GM04503 (cell line): ENCODE results near the gene MED20.

Source experiments
- DNase-seq: peaks from one replicate; pipeline ENCODE4 v3.0.0-alpha.2; 2012; ENCODE audit warnings: low read depth

The MED20 gene

DNA sequence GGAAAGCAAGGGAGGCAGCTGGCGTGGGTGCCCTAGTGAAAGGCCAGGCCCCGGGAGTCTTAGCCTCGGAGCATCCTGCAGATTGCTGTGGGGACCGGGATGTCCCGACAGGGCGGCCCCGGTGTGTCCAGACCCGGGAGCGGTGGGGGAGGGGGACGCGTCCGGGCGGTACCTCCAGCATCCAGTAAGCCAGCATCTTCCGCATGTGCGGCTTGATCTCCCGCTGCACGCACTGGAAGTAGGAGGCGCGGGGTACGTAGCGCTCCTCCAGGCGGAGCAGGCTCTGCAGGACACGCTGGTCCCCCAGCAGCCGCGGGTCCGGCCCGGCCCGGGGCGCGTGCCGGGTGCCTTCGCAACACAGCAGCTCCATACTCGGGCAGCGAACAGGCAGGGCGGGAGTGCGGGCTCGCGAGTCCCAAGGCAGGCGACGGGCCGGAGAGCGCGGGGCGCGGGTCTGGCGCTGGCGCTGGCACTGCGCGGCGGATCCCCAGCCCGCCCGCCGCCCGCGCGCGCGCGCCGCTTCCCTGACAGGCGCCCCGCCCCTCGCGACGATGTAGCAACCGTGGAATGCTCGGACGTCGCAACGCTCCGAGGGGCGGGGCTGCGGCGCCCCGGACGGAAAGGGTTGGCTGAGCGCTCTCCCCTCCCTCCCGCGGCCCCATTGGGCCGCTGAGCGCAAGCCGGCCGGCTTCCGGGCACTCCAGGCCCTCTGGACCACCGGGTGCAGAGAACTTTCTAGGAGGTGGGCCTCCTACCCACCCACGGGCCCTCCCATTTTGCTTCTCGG lies 20.5 kb upstream of the MED20 start, which contains the start of gene CCND3:
Gene CCND3 (minus strand): TSS at position 529 of the 787 bp plus-strand sequence. CDS start 159 bp downstream, at position 370.
- DNase-seq: peak; percentile 62

DNA sequence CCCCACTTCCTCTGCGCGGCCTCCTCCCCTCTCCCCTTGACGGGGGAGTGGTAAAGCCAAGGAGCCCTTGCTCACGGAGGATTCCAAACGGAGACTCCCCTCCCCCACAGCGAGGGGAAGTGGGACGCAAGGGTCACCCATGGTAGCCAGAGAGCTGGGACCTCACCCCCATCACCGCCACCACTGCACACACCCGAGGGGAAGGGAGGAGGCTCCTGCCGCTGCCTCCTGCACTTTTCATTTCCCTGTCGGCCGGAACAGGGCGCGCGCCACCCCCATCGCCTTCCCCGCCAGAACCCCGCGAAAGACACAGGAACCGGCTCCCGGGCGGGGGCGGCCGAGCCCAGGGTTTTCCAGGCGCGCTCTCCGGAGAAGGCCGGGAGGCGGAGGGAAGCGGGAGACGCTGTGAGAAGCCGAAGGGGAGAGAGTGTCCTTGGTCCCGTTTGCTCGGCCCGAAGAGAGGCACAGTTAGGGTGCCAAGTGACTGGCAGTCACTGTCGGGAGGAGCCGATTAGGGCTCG lies 19.9 kb upstream of the MED20 start:
- DNase-seq: no peak

DNA sequence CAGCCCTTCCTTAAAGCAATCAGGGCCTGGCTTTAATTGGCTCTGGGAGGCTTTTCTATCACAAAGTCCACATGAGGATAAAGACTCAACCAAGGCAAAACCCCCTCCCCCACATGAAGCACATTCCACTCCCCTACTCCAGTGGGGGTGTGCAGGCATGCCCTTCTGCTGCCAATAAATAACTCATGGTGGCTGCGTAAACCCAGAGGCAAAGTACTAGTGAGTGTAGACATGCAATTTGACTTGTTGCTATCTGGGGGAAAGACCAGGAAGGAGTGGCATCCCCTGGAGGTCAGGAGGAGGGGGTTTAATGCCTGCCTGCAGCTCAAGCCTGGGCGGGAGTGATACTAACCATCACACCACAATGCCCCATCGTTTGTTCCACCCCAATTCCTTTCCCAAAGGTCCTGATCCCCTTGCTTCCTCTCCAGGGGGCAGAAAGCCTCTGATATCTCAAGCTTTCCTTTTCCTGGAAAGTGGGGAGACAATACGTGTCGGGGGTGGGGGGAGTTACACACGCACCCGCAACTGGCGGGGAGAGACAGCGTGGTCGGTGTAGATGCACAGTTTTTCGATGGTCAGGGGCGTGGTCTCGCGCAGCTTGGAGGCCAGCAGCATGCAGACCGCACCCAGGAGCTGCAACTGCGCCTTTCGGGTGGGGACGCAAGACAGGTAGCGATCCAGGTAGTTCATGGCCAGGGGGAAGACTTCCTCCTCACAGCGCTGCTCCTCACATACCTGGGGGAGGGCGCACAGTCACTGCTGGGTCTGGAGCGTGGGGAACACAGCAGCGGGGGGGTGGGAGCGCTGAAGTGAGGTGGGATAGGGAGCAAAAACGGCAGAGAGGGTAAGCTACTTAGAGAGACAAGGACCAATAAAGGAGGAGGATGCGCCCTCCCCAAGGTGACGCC lies 19.2 kb upstream of the MED20 start:
- no peak for DNase-seq

DNA sequence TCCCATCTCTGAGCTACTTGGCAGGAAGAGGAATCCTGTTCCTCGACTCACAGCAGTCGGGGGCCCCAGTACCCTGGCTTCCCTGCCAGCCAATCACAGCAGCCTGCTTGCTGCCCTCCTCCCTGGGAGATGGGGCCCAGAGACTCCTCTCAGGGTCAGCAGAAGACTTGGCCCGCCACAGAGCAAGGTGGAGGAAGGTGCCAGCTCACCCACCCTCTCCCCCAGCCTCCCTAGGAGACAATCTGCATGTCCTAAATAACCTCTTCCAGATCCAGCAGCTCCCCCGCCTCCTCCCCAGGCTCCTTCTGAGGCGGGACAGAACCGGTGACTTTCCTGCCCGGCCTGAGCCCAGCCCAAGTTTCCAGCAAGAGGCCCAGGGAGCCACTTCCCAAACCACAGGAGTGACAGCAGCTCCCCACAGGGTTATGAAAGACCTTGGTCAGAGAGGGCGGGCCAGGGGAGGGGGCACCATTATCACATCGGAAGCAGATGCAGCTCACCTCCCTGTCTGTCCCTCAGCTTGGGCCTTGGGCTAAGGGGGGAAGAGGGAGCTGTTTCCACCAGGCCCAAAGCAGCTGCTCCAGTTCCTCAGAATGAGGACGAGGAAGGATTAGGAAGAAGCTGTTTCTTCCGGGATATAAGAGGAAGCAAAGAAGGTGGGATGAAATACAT lies 18.4 kb upstream of the MED20 start:
- DNase-seq: no peak

DNA sequence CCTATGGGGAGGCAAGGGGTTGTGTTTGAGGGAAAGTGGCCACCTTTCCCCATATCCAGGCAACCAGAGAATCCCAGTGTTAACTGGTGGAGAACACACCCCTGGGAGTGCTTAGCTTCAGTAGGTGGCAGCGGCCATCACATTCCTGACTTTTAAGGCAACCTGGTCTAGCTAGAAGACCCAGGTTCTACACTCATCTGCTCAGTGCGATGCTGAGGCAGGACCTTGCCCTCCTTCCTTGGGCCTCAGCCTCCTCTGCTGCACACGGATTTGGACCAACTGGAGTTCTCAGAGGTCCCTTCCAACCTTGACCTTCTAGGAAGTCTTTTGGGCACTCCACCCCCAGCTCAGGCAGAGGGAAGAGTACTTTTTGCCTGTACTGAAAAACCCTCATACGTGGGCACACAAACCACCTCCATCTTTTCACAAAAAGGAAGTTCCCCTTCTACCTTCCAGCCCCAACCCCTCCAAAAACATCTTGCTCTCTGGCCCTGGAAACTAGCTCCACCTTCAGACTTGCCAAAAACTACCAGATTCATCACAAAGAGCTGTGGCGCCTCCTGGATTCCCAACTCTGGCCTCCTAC lies 17.7 kb upstream of the MED20 start:
- no peak for DNase-seq

DNA sequence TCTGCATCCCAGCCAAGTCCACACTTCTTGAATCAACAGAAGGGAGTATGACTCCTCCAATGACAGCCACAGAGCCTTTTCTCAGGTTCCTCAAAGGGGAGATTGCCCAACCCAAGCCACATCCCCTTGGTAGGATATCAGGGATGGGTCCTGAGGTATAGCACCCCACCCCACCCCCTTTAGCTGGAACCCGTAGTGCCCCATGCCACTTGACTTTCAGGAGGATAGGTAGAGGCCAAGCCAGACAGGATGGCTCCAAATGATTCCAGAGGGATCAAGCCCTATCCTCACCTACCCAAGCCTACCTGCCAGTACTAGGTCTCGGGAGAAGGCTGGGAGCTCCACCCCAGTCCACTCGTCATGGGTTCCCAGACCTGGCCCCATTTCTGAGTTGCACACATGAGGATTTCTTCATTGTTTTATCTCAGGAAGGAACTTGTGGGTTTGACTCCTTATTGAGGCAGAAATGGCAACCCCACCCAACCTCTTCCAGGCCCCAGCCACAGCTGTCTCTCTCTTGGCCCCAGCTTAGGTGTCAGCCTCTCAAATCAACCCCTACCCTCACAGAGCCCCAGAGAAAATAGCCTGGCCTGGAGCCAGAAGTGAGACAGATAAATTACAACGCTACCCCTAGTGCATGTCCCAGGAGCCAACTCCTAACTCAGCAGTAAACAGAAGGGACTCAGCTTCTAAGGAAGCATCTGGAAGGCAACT lies 17.1 kb upstream of the MED20 start:
- no peak for DNase-seq

DNA sequence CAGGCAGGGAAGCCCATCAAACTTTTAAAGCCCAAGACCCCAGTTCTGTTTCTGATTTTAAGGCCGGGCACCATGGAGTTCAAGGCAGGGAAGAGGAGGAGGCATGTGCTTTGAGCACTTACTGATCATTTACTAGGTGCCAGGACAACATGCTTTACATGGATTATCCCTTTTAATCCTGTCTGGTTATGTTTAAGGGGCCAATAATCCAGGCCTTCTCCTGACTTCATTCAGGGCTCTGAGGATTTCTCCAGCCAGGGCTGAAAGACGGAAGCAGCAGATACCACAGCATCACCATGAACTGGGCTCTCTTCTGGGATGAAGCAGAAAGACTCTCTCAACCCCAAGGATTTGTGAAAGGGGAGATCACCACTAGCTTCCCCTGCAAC lies 16.5 kb upstream of the MED20 start:
- DNase-seq: no peak

DNA sequence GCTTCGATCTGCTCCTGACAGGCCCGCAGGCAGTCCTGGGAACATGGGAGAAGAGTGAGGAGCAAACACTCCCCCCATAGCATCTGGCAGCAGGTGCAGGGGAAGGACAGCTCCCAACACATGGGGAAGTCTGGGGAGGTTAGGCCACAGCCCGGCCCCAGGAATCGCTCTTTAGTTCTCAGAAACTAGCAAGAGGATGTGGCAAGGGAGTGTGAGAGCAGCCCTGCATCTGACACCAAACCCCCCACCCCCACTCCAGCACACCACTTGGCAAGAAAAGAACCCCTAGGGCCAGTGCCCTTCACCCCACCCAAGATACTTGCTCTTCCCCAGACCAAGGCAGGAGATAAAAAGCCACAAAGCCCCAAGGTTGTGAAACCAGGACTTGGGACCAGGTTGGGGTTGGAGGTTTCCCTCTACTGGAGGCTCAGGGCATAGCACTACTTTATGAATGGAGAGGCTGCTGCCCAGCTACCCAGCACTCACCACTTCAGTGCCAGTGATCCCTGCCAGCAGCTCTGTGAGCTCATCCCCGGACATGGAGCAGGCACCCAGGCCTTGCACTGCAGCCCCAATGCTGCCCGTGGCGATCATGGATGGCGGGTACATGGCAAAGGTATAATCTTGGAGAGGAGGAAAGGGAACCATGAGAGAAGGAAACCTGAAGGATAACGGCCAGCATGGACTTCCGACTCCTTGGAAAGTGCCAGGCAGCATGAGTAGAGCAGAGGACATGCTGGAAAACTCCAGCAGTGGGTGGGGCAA lies 15.3 kb upstream of the MED20 start:
- DNase-seq: peak; percentile 74

DNA sequence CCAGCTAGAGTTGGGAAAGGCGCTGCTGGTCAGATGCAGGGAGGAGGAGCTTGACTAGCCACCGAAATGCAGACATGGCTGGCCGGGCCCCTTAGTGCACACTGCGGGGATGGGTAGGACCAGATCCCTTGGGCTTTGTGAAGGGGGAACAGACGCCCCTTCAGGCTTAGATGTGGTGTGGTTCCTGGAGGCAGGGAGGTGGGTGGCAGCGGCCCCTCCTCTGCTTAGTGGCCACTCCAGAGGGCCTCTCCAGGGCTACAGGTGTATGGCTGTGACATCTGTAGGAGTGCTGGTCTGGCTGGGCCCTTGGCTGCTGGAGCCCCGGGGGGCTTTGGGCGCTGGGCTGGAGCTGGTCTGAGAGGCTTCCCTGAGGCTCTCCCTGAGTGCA lies 14.7 kb upstream of the MED20 start:
- no peak for DNase-seq

DNA sequence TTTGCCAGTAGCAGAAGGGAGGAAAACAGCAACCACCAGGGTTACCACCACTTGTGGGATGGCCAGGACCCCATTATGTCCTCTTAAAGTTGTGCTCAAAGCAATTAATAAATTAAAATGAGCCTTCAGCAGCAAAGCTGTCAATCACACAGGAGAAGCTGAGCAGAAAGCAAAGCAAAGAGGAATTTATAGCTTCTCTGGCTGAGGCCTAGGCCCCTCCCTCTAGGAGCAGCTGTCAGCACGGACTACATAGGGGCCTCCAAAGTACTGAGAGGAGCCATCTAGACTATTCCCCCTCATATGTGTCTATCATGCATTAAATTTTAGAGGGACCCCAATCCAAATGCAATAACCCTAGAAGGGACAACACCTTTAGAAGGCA lies 14.2 kb upstream of the MED20 start:
- no peak for DNase-seq

DNA sequence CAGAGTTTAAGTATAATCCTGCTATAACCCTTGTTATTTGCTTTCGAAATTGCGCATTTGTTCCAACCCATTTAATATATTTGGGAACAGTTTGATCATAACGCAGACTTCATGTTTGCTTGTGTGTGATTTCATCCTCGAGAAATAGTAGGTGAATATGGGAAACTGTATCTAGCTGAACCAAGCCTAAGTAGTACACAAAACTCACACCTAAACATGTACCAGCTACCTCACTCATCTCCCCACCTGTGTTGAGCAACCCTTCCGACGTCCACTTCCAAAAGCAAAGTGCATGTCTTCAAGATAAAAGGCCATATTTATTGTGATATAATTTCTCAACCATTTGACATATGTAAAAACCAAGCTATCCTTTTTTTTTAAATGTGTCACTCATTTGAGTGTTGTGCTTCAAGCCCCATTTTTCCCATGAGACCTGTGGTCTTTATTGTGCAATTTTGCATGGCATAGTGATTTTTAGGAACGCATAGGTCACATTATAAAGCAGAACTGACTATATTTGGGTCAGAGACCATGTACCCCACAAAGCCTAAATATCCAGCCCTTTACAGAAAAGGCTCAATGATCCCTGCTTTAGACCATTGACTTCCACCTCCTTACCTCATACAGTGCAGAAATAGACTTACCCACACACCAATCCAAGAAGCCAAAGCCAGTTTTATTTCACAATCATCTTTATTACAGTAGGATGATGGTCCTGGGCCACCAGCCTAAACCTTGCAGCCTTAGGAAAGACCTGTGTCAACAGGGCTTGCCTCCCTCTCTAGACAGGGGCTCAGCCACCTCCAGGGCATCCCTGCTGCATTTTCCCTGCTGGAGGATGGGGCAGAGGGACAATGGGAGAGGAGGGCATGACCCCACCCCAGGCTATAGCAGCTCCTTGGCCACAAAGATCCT lies 13.6 kb upstream of the MED20 start:
- DNase-seq: no peak

DNA sequence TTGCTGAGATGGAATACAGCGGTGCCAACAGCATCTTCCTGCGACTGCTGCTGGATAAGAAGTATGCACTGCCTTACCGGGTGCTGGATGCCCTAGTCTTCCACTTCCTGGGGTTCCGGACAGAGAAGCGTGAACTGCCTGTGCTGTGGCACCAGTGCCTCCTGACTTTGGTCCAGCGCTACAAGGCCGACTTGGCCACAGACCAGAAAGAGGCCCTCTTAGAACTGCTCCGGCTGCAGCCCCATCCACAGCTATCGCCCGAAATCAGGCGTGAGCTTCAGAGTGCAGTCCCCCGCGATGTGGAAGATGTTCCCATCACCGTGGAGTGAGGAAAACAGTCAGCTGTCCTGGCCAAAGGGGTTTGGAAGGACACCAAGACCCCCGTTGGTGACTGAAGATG lies 11.4 kb upstream of the MED20 start:
- DNase-seq: no peak

DNA sequence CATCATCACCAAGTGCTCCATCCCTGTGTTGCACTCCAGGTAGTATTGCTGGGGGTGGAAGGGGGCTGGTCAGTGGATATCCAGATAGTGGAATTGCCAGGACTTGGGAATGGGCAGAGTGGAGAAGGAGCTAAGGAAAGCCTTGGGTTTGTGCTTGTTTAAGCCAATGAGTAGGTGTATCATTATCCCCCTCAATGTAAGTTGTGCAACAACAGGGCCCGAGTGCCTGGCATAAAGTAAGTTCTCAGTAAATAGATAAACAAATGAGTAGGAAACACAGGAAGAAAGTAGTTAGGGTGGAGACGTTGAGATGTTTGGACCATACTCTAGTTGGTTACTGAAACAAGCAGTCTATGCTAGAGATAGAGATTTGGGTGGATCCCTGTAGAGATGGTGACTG lies 10.9 kb upstream of the MED20 start:
- DNase-seq: no peak

DNA sequence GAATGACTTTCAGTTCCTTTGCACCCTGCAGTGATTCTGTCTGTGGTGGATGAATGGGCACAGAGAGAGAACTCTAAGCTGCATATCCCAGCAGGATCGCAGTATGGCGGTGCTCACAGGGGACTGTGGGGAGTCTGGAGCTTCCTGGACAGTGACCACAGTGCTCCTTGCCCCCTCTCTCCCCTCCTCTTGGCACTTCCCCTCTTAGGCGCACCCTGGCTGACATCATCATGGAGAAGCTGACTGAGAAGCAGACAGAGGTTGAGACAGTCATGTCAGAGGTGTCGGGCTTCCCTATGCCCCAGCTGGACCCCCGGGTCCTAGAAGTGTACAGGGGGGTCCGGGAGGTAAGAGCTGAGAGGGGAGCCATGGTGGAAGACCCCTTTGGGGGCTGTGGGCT lies 9.0 kb upstream of the MED20 start:
- DNase-seq: no peak

DNA sequence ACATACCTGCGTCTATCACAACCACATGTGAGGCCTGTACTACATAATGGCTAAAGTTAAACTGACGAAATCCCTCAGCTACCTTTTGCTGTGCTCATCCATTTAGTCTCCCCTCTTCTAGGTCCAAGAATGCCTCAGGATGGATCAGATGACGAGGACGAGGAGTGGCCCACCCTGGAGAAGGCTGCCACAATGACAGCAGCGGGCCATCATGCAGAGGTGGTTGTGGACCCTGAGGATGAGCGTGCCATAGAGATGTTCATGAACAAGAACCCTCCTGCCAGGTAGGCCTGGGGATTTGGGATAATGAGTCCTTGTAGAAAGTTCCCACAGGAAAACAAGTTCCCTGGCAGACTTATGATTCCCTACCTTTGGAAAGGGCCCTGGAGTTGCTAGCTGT lies 6.3 kb upstream of the MED20 start:
- no peak for DNase-seq

DNA sequence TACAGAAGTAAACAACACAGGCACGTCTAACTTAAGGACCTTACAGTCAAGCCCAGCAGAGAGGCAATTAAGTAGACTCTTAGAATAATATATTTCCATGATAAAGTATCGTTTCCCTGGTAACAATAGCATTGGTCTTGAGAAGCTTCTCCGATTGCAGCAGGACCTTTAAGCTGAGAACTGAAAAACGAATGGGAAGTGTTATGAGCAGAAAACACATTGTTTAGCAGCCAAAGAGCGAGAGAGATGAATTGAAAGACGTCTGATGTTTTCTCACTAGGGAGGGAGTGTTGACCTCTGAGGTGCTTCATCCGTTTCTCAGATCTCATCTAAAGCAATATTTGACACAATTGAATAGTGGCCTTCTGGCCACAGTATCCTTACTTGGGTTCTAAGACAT lies 1.2 kb upstream of the MED20 start:
- DNase-seq: no peak

DNA sequence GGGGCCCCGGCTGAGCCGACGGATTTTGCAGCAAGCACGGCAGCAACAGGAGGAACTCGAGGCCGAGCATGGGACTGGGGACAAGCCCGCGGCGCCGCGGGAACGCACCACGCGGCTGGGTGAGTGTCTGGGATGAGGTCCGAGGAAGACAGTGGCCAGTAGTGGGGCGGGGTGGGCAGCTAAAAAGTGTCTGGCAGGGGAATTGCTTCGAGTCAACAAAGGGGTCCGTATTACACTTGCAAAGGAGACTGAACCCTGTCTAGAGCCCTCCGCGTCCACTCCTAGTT lies 716 bp upstream of the MED20 start:
- DNase-seq: no peak

DNA sequence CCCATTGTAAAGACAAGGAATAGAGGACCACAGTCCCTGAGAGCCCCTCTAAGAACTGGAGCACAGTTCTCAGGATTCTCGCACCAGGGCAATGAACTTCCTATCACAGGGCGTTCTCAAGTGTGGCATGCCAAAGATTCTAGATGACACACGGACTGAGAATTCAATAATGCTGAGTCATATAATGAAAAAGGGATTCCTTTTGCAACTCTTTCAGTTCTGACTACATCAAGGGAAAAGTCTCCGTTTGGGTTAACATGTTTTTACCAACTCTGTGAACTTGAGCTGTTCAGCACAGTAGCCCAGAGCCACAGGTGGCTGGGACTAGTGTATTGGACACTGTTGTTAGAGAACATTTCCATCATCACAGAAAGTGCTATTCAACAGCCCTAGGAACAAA lies 3.4 kb downstream of the MED20 start:
- DNase-seq: peak; percentile 92

DNA sequence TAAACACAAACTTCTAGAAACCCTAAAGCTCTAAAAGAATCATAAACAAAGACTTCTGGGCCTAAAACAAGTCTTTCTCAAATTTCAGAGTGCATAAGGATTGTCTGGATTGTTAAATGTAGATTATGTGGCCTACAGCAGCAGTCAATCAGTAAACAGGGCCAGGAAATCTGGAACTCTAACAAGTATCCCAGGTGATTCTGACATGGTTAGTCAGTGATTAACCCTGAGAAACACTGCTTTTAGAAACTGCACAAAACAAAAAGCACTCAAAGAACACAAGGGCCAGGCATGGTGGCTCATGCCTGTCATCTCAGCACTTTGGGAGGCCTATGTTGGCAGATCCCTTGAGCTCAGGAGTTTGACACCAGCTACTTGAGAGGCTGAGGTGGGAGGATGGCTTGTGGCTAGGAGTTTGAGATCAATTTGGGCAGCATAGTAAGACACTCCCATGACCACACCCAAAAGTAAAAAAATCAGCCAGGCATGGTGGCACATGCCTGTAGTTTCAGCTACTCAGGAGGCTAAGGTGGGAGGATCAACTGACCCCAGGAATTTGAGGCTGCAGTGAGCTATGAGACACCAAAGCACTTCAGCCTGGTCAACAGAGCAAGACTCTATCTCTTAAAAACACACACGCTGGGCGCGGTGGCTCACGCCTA lies 5.9 kb downstream of the MED20 start:
- no peak for DNase-seq
